ENCODE measurements around the gene HNRNPA1. TPM values are rescaled to one million over a fixed set of nuclear protein-coding genes. Genes with fewer than 3 reads are reported as not detected.

The HNRNPA1 gene
- total and polyA plus RNA-seq, 4 donors, result 645 to 1,277 (median 814) TPM

DNA sequence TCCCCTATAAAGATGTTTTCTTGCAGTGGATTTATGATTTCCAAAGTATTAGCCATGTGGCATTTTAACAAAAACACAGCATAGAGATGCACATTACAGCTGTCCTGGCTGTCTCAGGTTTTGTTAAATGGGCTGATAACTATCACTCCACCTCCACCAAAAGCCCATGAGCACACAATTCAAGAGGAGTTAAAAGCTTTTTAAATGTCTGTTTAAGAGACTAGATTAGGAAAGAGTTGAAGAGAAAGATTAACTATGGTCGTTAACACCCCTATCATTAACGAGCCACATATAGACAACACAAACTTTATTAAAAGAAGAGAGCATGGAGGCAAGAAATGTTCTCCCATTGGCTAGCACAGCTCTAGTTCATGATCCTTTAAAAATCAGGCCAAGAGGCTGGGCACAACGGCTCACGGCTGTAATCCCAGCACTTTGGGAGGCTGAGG, 15.1 kb upstream of the HNRNPA1 start:
- no peaks in the 10 kb centered on the region for H3K9me3 ChIP-seq (ENCODE audit: control insufficient read depth, low read length)
- H3K4me1 ChIP-seq (ENCODE audit: control insufficient read depth in 1 of 2, insufficient read depth in 2 of 2, low read length in 2 of 2), result no peaks in the 10 kb centered on the region
- no peaks in the 10 kb centered on the region for H3K27me3 ChIP-seq (ENCODE audit: control insufficient read depth in 1 of 2, insufficient read depth in 2 of 2, low read length in 1 of 2)
- H3K36me3 ChIP-seq (ENCODE audit: control insufficient read depth in 1 of 2, insufficient read depth in 2 of 2, low read length in 1 of 2), result no peaks in the 10 kb centered on the region
- DNase-seq (no peak), ATAC-seq (ENCODE audit: low FRiP score) (no peak)
- no peak overlapping the region for H3K27ac ChIP-seq (ENCODE audit: low read depth in 1 of 2, low read length in 2 of 2)
- intact Hi-C loops (cut with DNase I), result no loop called here
- WGBS, 2 donors, result 93 to 95% methylated on average over 4 of the region's 4 CpGs
- H3K4me3 ChIP-seq (ENCODE audit: low read length in 2 of 2), result no peak overlapping the region

DNA sequence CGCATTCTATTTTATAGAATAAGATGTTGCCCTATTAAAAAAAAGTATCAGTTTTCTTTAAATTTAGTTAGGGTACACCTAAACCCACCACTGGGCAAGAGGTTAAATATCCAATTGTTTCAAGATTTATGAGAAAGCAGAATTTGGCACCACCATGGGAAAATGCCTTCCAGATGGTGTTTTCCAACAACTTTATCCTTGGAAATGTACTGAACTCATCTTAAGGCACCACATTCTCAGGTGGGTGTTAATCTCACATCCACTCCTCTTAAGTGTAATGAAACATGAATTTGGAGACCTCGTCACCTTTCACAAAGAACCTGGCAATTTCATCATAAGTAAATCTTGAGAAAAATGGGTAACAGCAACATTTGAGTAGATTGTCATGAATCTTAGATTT, 13.7 kb upstream of the HNRNPA1 start:
- Histone ChIP-seq H3K4me3 (ENCODE audit: low read length in 2 of 2) (no peak overlapping the region), H3K36me3 (ENCODE audit: control insufficient read depth in 1 of 2, insufficient read depth in 2 of 2, low read length in 1 of 2) (no peaks in the 10 kb centered on the region), H3K27ac (ENCODE audit: low read depth in 1 of 2, low read length in 2 of 2) (no peak overlapping the region), H3K9me3 (ENCODE audit: control insufficient read depth, low read length) (no peaks in the 10 kb centered on the region), H3K27me3 (ENCODE audit: control insufficient read depth in 1 of 2, insufficient read depth in 2 of 2, low read length in 1 of 2) (no peaks in the 10 kb centered on the region), H3K4me1 (ENCODE audit: control insufficient read depth in 1 of 2, insufficient read depth in 2 of 2, low read length in 2 of 2) (no peaks in the 10 kb centered on the region)
- ATAC-seq (ENCODE audit: low FRiP score), result no peak
- intact Hi-C loops (cut with DNase I), result no loop called here
- WGBS, 2 donors, result 98% methylated on average over 2 of the region's 2 CpGs
- DNase-seq, result no peak

DNA sequence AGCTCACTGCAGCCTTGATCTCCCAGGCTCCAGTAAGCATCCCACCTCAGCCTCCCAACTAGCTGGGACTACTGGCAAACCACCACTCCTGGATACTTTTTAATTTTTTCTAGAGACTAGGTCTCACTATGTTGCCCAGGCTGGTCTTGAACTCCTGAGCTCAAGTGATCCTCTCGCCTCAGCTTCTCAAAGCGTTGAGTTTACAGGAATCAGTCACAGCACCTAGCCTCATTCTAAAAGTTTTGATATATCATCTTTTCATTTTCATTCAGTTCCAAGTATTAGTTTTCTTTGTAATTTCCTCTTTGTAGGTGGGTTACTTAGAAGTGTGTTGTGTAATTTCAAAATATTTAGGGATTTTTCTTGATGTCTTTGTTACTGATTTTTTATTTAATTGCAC, 10.2 kb upstream of the HNRNPA1 start:
- ATAC-seq (ENCODE audit: low FRiP score) (no peak), DNase-seq (no peak)
- intact Hi-C loops (cut with DNase I), result no loop called here
- Histone ChIP-seq H3K9me3 (ENCODE audit: control insufficient read depth, low read length) (no peaks in the 10 kb centered on the region), H3K4me1 (ENCODE audit: control insufficient read depth in 1 of 2, insufficient read depth in 2 of 2, low read length in 2 of 2) (no peaks in the 10 kb centered on the region), H3K27me3 (ENCODE audit: control insufficient read depth in 1 of 2, insufficient read depth in 2 of 2, low read length in 1 of 2) (no peaks in the 10 kb centered on the region), H3K36me3 (ENCODE audit: control insufficient read depth in 1 of 2, insufficient read depth in 2 of 2, low read length in 1 of 2) (peaks cover 0 to 2% of the 10 kb centered on the region in 2 donors), H3K27ac (ENCODE audit: low read depth in 1 of 2, low read length in 2 of 2) (no peak overlapping the region), H3K4me3 (ENCODE audit: low read length in 2 of 2) (no peak overlapping the region)
- WGBS, 2 donors, result 93 to 95% methylated on average over 2 of the region's 2 CpGs

DNA sequence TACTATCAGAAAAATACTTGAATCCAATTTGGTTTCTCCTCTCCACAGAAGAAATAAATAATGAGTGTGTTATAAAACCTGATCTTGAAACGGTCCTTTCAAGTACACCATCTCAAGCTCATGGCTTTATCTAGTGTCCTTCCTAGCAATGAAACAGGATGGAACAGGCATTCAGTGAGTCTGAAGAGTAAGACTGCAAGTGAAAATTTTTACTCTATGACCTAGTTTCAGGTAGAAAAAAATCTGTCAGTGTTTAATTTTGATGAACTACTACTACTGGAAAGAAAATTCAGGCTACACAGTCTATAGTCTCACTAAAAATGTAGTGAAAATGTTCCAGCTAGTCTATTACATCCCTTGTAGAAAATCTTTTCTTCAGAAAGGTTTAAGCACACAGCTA, 8.3 kb upstream of the HNRNPA1 start:
- DNase-seq (no peak), ATAC-seq (ENCODE audit: low FRiP score) (no peak)
- Histone ChIP-seq H3K4me1 (ENCODE audit: control insufficient read depth in 1 of 2, insufficient read depth in 2 of 2, low read length in 2 of 2) (no peaks in the 10 kb centered on the region), H3K36me3 (ENCODE audit: control insufficient read depth in 1 of 2, insufficient read depth in 2 of 2, low read length in 1 of 2) (peaks cover 0 to 2% of the 10 kb centered on the region in 2 donors), H3K27ac (ENCODE audit: low read depth in 1 of 2, low read length in 2 of 2) (no peak overlapping the region), H3K4me3 (ENCODE audit: low read length in 2 of 2) (no peak overlapping the region), H3K27me3 (ENCODE audit: control insufficient read depth in 1 of 2, insufficient read depth in 2 of 2, low read length in 1 of 2) (no peaks in the 10 kb centered on the region), H3K9me3 (ENCODE audit: control insufficient read depth, low read length) (no peaks in the 10 kb centered on the region)
- intact Hi-C loops (cut with DNase I), result no loop called here
- WGBS, 2 donors, result 63 to 66% methylated on average over 1 of the region's 1 CpG

DNA sequence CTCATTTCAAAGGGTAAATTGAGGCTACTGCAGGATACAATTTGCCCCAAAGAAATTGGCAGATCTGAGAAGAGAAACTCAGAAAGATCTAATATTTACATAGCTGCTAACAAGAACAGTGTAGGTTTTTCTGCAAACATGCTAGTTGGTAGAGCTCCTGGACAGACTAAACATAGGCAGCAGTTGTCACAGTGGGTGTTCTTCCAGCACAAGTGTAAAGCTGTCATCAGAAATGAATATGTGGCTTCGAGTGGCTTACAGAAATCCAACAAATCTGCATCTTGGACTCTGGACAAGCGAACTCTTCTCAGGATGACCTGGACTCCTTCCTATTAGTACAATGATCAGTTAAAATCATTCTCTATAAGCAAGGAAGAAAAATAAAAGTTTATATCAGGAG, 6.5 kb upstream of the HNRNPA1 start:
- no peak overlapping the region for H3K27ac ChIP-seq (ENCODE audit: low read depth in 1 of 2, low read length in 2 of 2)
- no peaks in the 10 kb centered on the region for H3K4me1 ChIP-seq (ENCODE audit: control insufficient read depth in 1 of 2, insufficient read depth in 2 of 2, low read length in 2 of 2)
- 69 to 76% methylated on average over 2 of the region's 2 CpGs for WGBS, 2 donors
- DNase-seq (no peak), ATAC-seq (ENCODE audit: low FRiP score) (no peak)
- peaks cover 0 to 2% of the 10 kb centered on the region in 2 donors for H3K36me3 ChIP-seq (ENCODE audit: control insufficient read depth in 1 of 2, insufficient read depth in 2 of 2, low read length in 1 of 2)
- no peak overlapping the region for H3K4me3 ChIP-seq (ENCODE audit: low read length in 2 of 2)
- intact Hi-C loops (cut with DNase I), result no loop called here
- H3K27me3 ChIP-seq (ENCODE audit: control insufficient read depth in 1 of 2, insufficient read depth in 2 of 2, low read length in 1 of 2), result no peaks in the 10 kb centered on the region
- H3K9me3 ChIP-seq (ENCODE audit: control insufficient read depth, low read length), result no peaks in the 10 kb centered on the region

DNA sequence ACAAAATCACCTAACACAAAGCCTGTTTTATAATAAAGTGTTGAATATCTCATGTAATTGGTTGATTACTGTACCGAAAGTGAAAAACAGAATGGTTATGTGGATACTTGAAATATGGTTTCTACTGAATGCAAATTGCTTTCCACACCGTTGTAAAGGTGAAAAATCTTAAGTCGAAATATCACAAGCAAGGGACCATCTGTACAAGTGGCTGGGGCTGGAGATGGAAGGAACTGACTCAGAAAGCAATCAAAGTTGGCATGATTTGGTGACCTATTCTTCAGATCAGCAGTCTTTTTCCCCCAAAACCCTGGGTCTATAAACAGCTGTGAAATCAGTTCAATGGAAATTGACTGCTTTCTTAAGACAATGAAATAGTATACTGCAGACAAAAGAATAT, 4.2 kb upstream of the HNRNPA1 start:
- peaks cover 0 to 2% of the 10 kb centered on the region in 2 donors for H3K36me3 ChIP-seq (ENCODE audit: control insufficient read depth in 1 of 2, insufficient read depth in 2 of 2, low read length in 1 of 2)
- 87 to 92% methylated on average over 3 of the region's 3 CpGs for WGBS, 2 donors
- ATAC-seq (ENCODE audit: low FRiP score) (no peak), DNase-seq (no peak)
- no peaks in the 10 kb centered on the region for H3K9me3 ChIP-seq (ENCODE audit: control insufficient read depth, low read length)
- intact Hi-C loops (cut with DNase I), result no loop called here
- H3K4me3 ChIP-seq (ENCODE audit: low read length in 2 of 2), result no peak overlapping the region
- no peaks in the 10 kb centered on the region for H3K27me3 ChIP-seq (ENCODE audit: control insufficient read depth in 1 of 2, insufficient read depth in 2 of 2, low read length in 1 of 2)
- H3K4me1 ChIP-seq (ENCODE audit: control insufficient read depth in 1 of 2, insufficient read depth in 2 of 2, low read length in 2 of 2), result no peaks in the 10 kb centered on the region
- no peak overlapping the region for H3K27ac ChIP-seq (ENCODE audit: low read depth in 1 of 2, low read length in 2 of 2)

DNA sequence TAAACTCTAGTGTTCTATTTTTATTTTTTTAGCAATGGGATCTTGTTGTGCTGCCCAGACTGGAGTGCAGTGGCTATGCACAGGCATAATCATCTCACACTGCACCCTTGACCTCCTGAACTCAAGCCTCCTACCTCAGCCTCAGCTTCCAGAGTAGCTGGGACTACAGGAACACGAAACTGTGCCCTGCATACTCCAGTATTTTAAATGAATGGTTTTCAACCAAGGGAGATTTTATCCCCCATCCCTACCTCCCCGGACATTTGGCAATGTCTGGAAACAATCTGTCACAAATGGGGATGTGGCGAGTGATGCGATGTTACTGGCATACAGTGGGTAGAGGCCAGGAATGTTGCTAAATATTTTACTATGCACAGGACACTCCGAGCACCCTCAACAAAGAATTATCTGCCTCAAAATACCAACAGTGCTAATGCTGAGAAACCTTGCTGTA, 2.7 kb upstream of the HNRNPA1 start:
- H3K27me3 ChIP-seq (ENCODE audit: control insufficient read depth in 1 of 2, insufficient read depth in 2 of 2, low read length in 1 of 2), result no peaks in the 10 kb centered on the region
- no peak for ATAC-seq (ENCODE audit: low FRiP score)
- no peaks in the 10 kb centered on the region for H3K4me1 ChIP-seq (ENCODE audit: control insufficient read depth in 1 of 2, insufficient read depth in 2 of 2, low read length in 2 of 2)
- DNase-seq, result peak in 1 of 2 donors; percentile 17
- H3K27ac ChIP-seq (ENCODE audit: low read depth in 1 of 2, low read length in 2 of 2), result peak overlapping the region; percentile 24 to 71
- peaks cover 0 to 4% of the 10 kb centered on the region in 2 donors for H3K36me3 ChIP-seq (ENCODE audit: control insufficient read depth in 1 of 2, insufficient read depth in 2 of 2, low read length in 1 of 2)
- no peak overlapping the region for H3K4me3 ChIP-seq (ENCODE audit: low read length in 2 of 2)
- 18 to 21% methylated on average over 5 of the region's 5 CpGs for WGBS, 2 donors
- intact Hi-C loops (cut with DNase I), result loop anchor here in 1 of 2 donors (2.0 kb wide), 1 partner anchor 19 kb away; no protein-coding TSS in a partner anchor
- H3K9me3 ChIP-seq (ENCODE audit: control insufficient read depth, low read length), result no peaks in the 10 kb centered on the region

DNA sequence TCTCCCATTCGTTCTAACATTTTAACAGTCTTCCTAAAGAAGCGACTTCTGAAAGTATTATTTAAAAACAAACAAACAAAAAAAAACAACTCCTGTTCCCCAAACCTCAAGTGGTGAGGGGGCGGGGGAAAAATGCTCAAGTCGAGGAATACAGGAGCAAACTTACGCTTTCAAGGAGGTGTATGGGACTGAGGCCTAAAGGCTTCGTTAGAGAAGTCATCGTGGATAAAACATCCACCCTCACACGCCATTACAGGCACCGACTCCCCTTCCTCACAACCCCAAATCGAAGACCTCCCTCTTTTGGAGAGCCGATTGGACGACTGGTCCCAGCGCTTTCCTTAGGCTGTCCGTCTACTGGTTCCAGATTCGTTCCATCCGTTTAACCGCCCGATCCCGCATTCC, 1.3 kb upstream of the HNRNPA1 start:
- Histone ChIP-seq H3K9me3 (ENCODE audit: control insufficient read depth, low read length) (no peaks in the 10 kb centered on the region), H3K4me1 (ENCODE audit: control insufficient read depth in 1 of 2, insufficient read depth in 2 of 2, low read length in 2 of 2) (no peaks in the 10 kb centered on the region), H3K4me3 (ENCODE audit: low read length in 2 of 2) (peak overlapping the region; percentile 54 to 80), H3K27me3 (ENCODE audit: control insufficient read depth in 1 of 2, insufficient read depth in 2 of 2, low read length in 1 of 2) (no peaks in the 10 kb centered on the region), H3K27ac (ENCODE audit: low read depth in 1 of 2, low read length in 2 of 2) (peak overlapping the region; percentile 46 to 83), H3K36me3 (ENCODE audit: control insufficient read depth in 1 of 2, insufficient read depth in 2 of 2, low read length in 1 of 2) (peaks cover 0 to 5% of the 10 kb centered on the region in 2 donors)
- no peak for ATAC-seq (ENCODE audit: low FRiP score)
- intact Hi-C loops (cut with DNase I), result loop anchor here in 1 of 2 donors (1.0 to 2.0 kb wide), 2 partner anchors 20 to 45 kb away; no protein-coding TSS in a partner anchor
- WGBS, 2 donors, result 0% methylated on average over 19 of the region's 19 CpGs
- DNase-seq, result no peak

DNA sequence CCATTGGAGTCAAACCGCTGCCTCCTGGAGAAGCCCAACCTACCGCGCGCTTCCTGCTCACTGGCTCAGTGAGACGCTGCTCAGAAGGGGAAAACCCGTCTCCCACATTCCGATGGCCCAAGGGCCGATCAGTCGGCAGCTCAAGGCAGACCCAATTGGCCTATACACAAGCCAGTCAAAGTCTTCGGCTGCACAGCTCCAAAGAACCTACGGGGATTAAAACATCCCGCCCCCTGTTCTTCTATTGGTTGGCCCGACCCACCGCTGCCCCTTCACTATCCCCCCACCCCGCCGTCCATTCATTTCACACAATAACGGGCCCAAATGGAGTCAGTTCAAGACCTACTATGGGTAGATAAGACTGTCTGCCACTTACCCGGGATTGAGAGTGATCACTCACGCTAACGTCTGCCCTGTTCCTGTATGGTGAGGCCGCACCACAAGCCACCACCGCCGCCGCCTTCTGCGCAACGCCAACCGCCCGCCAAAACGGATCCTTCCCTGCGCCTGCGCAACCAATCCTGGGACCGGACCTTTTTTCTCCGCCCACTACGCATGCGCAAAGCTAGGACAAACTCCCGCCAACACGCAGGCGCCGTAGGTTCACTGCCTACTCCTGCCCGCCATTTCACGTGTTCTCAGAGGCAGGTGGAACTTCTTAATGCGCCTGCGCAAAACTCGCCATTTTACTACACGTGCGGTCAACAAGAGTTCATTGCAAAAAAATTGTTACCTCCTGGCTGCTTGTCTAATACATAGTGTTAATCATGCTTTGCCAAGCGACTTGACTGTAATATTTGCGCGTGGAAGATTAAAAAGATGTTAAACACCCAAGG, 676 bp upstream of the HNRNPA1 start, which contains the start of gene CBX5:
Gene CBX5, minus strand, starts transcription at position 491 of the 836 bp plus-strand sequence. CDS start 22,472 bp downstream, outside the sequence.
- Histone ChIP-seq H3K27ac (ENCODE audit: low read depth in 1 of 2, low read length in 2 of 2) (peak within 1 kb of the TSS; percentile 46 to 93), H3K9me3 (ENCODE audit: control insufficient read depth, low read length) (no peaks in the 10 kb centered on the region), H3K27me3 (ENCODE audit: control insufficient read depth in 1 of 2, insufficient read depth in 2 of 2, low read length in 1 of 2) (no peaks in the 10 kb centered on the region), H3K4me1 (ENCODE audit: control insufficient read depth in 1 of 2, insufficient read depth in 2 of 2, low read length in 2 of 2) (no peaks in the 10 kb centered on the region), H3K4me3 (ENCODE audit: low read length in 2 of 2) (peak within 1 kb of the TSS; percentile 80 to 99), H3K36me3 (ENCODE audit: control insufficient read depth in 1 of 2, insufficient read depth in 2 of 2, low read length in 1 of 2) (peaks cover 0 to 5% of the 10 kb centered on the region in 2 donors)
- WGBS, 2 donors, result 0% methylated on average over 49 of the region's 49 CpGs
- peak; percentile 94 for ATAC-seq (ENCODE audit: low FRiP score)
- DNase-seq, result peak; percentile 100
- intact Hi-C loops (cut with DNase I), result loop anchor here in 1 of 2 donors (1.0 to 2.0 kb wide), 2 partner anchors 21 to 44 kb away; no protein-coding TSS in a partner anchor

Data from aorta (tissue), 5 donors.